Astrocyte (in vitro differentiated cells and primary cell): ENCODE data around the gene ST6GALNAC5. TPM values are rescaled to one million over a fixed set of nuclear protein-coding genes. Genes with fewer than 3 reads are reported as not detected.

Experiments
- DNase-seq: peaks from one replicate; pipeline ENCODE4 v3.0.0-alpha.2; 2010; ENCODE audit warnings: low read depth
- FAIRE-seq: peaks from 2 replicates; lab custom pipeline; 2011; peaks lifted over from hg19 to GRCh38; lab: Jason Lieb, UNC
- H2AFZ ChIP-seq: 2 replicates; pipeline ENCODE4 v1.6.0; 2012; ENCODE audit warnings: low read depth, low read length, inconsistent platforms
- H3K27ac ChIP-seq: 2 replicates; pipeline ENCODE4 v1.5.1; 2011; ENCODE audit warnings: low read depth, low read length, inconsistent platforms
- H3K27me3 ChIP-seq: 2 replicates; pipeline ENCODE4 v1.6.0; 2011; ENCODE audit warnings: low read length, inconsistent platforms; ENCODE audit not compliant: insufficient read depth
- H3K36me3 ChIP-seq: 2 replicates; pipeline ENCODE4 v1.5.1; 2011; ENCODE audit warnings: low read length, inconsistent platforms; ENCODE audit not compliant: insufficient read depth
- H3K4me1 ChIP-seq: 2 replicates; pipeline ENCODE4 v1.5.1; 2011; ENCODE audit warnings: low read length, inconsistent platforms; ENCODE audit not compliant: insufficient read depth
- H3K4me2 ChIP-seq: 2 replicates; pipeline ENCODE4 v1.6.0; 2012; ENCODE audit warnings: low read length, inconsistent platforms
- H3K4me3 ChIP-seq: 2 replicates; pipeline ENCODE4 v1.5.1; 2011; ENCODE audit warnings: low read depth, mild to moderate bottlenecking, low read length, inconsistent platforms; ENCODE audit not compliant: insufficient read depth
- H3K79me2 ChIP-seq: 2 replicates; pipeline ENCODE4 v1.6.0; 2012; ENCODE audit warnings: mild to moderate bottlenecking, low read length, inconsistent platforms; ENCODE audit not compliant: insufficient read depth
- H3K9ac ChIP-seq: 2 replicates; pipeline ENCODE4 v1.6.0; 2012; ENCODE audit warnings: mild to moderate bottlenecking, low read length, inconsistent platforms
- H3K9me3 ChIP-seq: 2 replicates; pipeline ENCODE4 v1.5.1; 2012; ENCODE audit warnings: low read depth, mild to moderate bottlenecking, low read length, inconsistent platforms; ENCODE audit not compliant: insufficient read depth
- H4K20me1 ChIP-seq: 2 replicates; pipeline ENCODE4 v1.6.0; 2012; ENCODE audit warnings: low read length, inconsistent platforms; ENCODE audit not compliant: insufficient read depth
- H3K27ac Mint-ChIP-seq: one replicate; pipeline ENCODE4 v1.8.0; 2021; ENCODE audit warnings: mild to moderate bottlenecking, mixed read lengths; ENCODE audit not compliant: unreplicated experiment
- H3K27me3 Mint-ChIP-seq: one replicate; pipeline ENCODE4 v1.8.0; 2021; ENCODE audit warnings: low read depth, mixed read lengths; ENCODE audit not compliant: unreplicated experiment
- H3K36me3 Mint-ChIP-seq: one replicate; pipeline ENCODE4 v1.8.0; 2021; ENCODE audit warnings: low read depth, mixed read lengths; ENCODE audit not compliant: unreplicated experiment
- H3K4me1 Mint-ChIP-seq: one replicate; pipeline ENCODE4 v1.8.0; 2021; ENCODE audit warnings: low read depth, mixed read lengths; ENCODE audit not compliant: unreplicated experiment
- H3K4me3 Mint-ChIP-seq: one replicate; pipeline ENCODE4 v1.8.0; 2021; ENCODE audit warnings: mild to moderate bottlenecking, moderate library complexity, mixed read lengths; ENCODE audit not compliant: unreplicated experiment
- H3K9me3 Mint-ChIP-seq: one replicate; pipeline ENCODE4 v1.8.0; 2021; ENCODE audit warnings: mild to moderate bottlenecking, mixed read lengths; ENCODE audit not compliant: unreplicated experiment
- EZH2 ChIP-seq: IDR thresholded peaks from 2 replicates; pipeline ENCODE4 v1.6.1; 2012; ENCODE audit warnings: mild to moderate bottlenecking, low read length, inconsistent platforms; ENCODE audit not compliant: insufficient read depth
- total RNA-seq: library from RNA; stranded (reverse); gene quantifications from 2 replicates; pipeline ENCODE4 v1.2.1, GENCODE V29; 2021
- TF ChIP-seq, protein P1 (sequence below): IDR thresholded peaks from 2 replicates; pipeline ENCODE4 v1.5.1; 2011; ENCODE audit warnings: low read depth, mild to moderate bottlenecking, inconsistent platforms, low read length, moderate library complexity; ENCODE audit not compliant: insufficient read depth

The ST6GALNAC5 gene
- total RNA-seq, 1 donor from 2014 or later = 1.3 TPM

GRCh38 chr1:77014073-77014788, 147.0 kb downstream of the ST6GALNAC5 start:
- no peaks in the 10 kb centered on the region for H3K4me1 Mint-ChIP-seq
- H3K4me3 ChIP-seq = no peak overlapping the region
- no peak overlapping the region for H3K9ac ChIP-seq
- no peaks in the 10 kb centered on the region for H4K20me1 ChIP-seq
- DNase-seq (no peak), FAIRE-seq (no peak)
- H3K9me3 ChIP-seq = no peaks in the 10 kb centered on the region
- no peak overlapping the region for H2AFZ ChIP-seq
- no peaks in the 10 kb centered on the region for H3K36me3 ChIP-seq
- H3K4me2 ChIP-seq = no peak overlapping the region
- H3K27ac Mint-ChIP-seq = no peak overlapping the region
- H3K79me2 ChIP-seq = no peaks in the 10 kb centered on the region
- H3K9me3 Mint-ChIP-seq = no peaks in the 10 kb centered on the region
- peaks cover 7% of the 10 kb centered on the region for H3K27me3 ChIP-seq
- peaks cover 28% of the 10 kb centered on the region for H3K27me3 Mint-ChIP-seq
- H3K27ac ChIP-seq = no peak overlapping the region
- no peaks in the 10 kb centered on the region for H3K36me3 Mint-ChIP-seq
- TF ChIP-seq, protein P1, sequence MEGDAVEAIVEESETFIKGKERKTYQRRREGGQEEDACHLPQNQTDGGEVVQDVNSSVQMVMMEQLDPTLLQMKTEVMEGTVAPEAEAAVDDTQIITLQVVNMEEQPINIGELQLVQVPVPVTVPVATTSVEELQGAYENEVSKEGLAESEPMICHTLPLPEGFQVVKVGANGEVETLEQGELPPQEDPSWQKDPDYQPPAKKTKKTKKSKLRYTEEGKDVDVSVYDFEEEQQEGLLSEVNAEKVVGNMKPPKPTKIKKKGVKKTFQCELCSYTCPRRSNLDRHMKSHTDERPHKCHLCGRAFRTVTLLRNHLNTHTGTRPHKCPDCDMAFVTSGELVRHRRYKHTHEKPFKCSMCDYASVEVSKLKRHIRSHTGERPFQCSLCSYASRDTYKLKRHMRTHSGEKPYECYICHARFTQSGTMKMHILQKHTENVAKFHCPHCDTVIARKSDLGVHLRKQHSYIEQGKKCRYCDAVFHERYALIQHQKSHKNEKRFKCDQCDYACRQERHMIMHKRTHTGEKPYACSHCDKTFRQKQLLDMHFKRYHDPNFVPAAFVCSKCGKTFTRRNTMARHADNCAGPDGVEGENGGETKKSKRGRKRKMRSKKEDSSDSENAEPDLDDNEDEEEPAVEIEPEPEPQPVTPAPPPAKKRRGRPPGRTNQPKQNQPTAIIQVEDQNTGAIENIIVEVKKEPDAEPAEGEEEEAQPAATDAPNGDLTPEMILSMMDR = no peak
- no peak for TF ChIP-seq EZH2
- no peaks in the 10 kb centered on the region for H3K4me1 ChIP-seq
- H3K4me3 Mint-ChIP-seq = no peak overlapping the region

DNA sequence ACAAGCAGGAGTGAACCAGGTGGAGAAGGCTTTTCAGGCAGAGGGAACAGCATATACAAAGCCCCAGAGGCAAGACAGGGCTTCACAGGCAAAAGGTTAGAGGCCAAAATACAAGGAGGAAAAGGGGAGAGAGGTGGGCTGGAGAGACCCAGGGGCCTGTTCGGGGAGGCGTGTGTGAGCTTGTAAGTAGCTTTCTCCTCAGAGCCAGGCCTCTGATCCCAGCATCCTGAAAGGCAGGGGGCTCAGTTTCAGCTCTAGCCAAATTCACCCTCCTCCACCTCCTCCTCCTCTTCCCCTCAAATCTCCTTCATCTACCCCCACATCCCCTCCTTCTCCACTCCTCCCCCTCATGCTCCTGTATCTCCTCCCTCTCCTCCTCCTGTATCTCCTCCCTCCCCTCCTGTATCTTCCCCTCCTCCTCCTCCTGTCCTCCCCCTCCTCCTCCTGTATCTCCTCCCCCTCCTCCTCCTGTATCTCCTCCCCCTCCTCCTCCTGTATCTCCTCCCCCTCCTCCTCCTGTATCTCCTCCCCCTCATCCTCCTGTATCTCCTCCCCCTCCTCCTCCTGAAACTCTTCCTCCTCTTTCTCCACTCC, 148.6 kb downstream of the ST6GALNAC5 start:
- Histone ChIP-seq H3K9me3 (no peaks in the 10 kb centered on the region), H3K4me3 (no peak overlapping the region), H3K4me1 (no peaks in the 10 kb centered on the region), H3K4me2 (no peak overlapping the region), H3K9ac (no peak overlapping the region), H3K27ac (no peak overlapping the region), H2AFZ (no peak overlapping the region), H3K27me3 (peaks cover 9% of the 10 kb centered on the region), H4K20me1 (no peaks in the 10 kb centered on the region), H3K36me3 (no peaks in the 10 kb centered on the region), H3K79me2 (no peaks in the 10 kb centered on the region)
- FAIRE-seq = no peak
- DNase-seq = no peak
- Mint-ChIP-seq H3K36me3 (no peaks in the 10 kb centered on the region), H3K27ac (no peak overlapping the region), H3K4me3 (no peak overlapping the region), H3K9me3 (no peaks in the 10 kb centered on the region), H3K27me3 (peaks cover 36% of the 10 kb centered on the region), H3K4me1 (no peaks in the 10 kb centered on the region)
- no peak for TF ChIP-seq EZH2
- TF ChIP-seq, protein P1 = no peak

- no peak overlapping the region for H3K27ac Mint-ChIP-seq
- peaks cover 37% of the 10 kb centered on the region for H3K27me3 Mint-ChIP-seq
- no peaks in the 10 kb centered on the region for H3K4me1 ChIP-seq
- no peaks in the 10 kb centered on the region for H4K20me1 ChIP-seq
- no peak overlapping the region for H2AFZ ChIP-seq
- FAIRE-seq = no peak
- no peaks in the 10 kb centered on the region for H3K9me3 Mint-ChIP-seq
- no peaks in the 10 kb centered on the region for H3K79me2 ChIP-seq
- H3K36me3 ChIP-seq = no peaks in the 10 kb centered on the region
- H3K9me3 ChIP-seq = no peaks in the 10 kb centered on the region
- H3K27ac ChIP-seq = no peak overlapping the region
- no peaks in the 10 kb centered on the region for H3K4me1 Mint-ChIP-seq
- no peak for TF ChIP-seq EZH2
- TF ChIP-seq, protein P1 = no peak
- no peak for DNase-seq
- H3K4me3 ChIP-seq = no peak overlapping the region
- H3K9ac ChIP-seq = no peak overlapping the region
- peaks cover 9% of the 10 kb centered on the region for H3K27me3 ChIP-seq
- H3K4me2 ChIP-seq = no peak overlapping the region
- H3K4me3 Mint-ChIP-seq = no peak overlapping the region
- H3K36me3 Mint-ChIP-seq = no peaks in the 10 kb centered on the region
Observed at GRCh38 chr1:77016386-77016985, 149.2 kb downstream of the ST6GALNAC5 start.
